Fibroblast of pulmonary artery (primary cell): ENCODE results near the gene MC1R.
A peak's percentile ranks its signal among the peaks of the same experiment; 100 is the strongest.

Experiments
- DNase-seq: peaks from one replicate; pipeline ENCODE4 v3.0.0-alpha.2; 2010; ENCODE audit warnings: low read depth
- H3K4me3 ChIP-seq: replicated peaks from 2 replicates; pipeline ENCODE4 v1.5.1; 2011; ENCODE audit warnings: low read depth, mild to moderate bottlenecking, control low read depth, low read length, moderate library complexity
- TF ChIP-seq, protein P1 (sequence below): IDR thresholded peaks from 2 replicates; pipeline ENCODE4 v1.5.1; 2011; ENCODE audit warnings: mild to moderate bottlenecking, control low read depth, low read length, inconsistent platforms; ENCODE audit errors: missing control alignments

Gene MC1R

DNA sequence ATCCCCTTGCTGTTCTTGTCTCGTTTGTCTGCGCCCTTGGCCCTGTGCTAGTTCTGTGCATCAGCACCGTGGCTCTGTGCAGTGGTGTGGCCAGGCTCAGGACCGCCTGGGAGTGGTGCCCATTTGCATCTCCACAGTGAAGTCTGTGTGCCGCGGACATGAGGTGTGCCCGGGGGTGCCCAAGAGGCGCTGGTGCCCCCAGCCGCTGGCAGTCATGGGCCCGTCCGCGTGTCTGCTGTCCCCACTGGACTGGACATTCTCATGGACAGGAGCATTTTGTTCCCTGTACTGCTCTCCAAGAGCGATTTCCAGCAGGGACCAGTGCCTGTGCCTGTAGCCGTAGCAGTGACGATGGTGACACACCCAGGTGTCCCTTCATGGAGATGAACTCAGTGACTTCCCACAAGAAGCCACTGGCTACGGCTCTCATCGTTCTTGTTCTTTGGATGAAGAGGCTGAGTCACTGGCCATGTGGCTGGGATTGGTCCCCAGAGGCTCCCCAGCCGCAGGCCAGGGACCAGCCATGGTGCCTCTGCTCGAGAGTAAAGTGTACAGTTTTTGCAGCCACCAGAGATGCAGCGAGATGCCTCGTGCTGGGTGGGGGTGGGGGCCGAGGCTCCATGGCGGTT is 13.0 kb upstream of the MC1R start:
- TF ChIP-seq, protein P1, sequence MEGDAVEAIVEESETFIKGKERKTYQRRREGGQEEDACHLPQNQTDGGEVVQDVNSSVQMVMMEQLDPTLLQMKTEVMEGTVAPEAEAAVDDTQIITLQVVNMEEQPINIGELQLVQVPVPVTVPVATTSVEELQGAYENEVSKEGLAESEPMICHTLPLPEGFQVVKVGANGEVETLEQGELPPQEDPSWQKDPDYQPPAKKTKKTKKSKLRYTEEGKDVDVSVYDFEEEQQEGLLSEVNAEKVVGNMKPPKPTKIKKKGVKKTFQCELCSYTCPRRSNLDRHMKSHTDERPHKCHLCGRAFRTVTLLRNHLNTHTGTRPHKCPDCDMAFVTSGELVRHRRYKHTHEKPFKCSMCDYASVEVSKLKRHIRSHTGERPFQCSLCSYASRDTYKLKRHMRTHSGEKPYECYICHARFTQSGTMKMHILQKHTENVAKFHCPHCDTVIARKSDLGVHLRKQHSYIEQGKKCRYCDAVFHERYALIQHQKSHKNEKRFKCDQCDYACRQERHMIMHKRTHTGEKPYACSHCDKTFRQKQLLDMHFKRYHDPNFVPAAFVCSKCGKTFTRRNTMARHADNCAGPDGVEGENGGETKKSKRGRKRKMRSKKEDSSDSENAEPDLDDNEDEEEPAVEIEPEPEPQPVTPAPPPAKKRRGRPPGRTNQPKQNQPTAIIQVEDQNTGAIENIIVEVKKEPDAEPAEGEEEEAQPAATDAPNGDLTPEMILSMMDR = no peak
- DNase-seq = no peak
- H3K4me3 ChIP-seq = no peak overlapping the region

DNA sequence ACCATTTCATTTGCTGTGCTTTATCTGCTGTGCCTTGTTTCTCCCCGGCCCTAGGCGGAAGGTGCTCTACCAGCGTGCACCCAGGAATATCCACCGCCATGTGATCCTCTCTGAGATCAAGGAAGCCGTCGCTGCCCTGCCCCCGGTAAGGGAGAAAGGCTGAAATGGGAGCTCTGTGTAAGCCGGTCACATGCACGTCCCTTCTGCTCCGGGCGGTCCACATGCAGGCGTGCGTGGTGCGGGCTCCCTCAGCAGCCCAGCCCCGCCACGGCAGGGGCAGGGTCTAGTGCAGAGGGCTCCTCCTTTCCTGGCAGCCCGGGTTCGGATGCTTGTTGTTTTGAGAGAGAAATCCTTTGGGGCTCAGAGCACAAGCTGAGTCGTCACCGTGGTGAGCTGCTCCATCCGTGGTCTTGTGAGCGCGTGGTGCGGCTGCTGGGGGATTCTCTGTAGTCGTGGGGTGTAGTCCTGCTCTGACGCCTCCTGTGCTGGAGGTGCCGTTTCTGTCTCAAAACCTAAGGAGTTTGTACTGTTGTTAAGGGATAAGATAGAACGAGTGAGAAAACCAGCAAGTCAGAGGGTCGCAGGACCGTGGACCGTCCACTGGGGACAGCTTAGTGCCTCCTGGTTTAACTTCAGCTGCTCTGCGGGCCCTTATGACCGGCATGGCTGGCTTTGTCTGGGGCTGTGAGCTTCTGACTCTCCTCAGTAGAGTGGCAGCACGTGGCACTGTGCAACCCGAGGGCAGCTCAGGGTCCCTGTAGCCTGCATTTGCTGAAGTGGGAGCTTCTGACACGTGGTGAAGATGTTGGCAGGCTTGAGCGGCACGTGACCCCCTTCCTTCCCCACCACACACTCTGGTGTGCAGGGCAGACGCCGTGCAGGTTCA is 12.3 kb upstream of the MC1R start:
- no peak for DNase-seq
- TF ChIP-seq, protein P1 = no peak
- no peak overlapping the region for H3K4me3 ChIP-seq

DNA sequence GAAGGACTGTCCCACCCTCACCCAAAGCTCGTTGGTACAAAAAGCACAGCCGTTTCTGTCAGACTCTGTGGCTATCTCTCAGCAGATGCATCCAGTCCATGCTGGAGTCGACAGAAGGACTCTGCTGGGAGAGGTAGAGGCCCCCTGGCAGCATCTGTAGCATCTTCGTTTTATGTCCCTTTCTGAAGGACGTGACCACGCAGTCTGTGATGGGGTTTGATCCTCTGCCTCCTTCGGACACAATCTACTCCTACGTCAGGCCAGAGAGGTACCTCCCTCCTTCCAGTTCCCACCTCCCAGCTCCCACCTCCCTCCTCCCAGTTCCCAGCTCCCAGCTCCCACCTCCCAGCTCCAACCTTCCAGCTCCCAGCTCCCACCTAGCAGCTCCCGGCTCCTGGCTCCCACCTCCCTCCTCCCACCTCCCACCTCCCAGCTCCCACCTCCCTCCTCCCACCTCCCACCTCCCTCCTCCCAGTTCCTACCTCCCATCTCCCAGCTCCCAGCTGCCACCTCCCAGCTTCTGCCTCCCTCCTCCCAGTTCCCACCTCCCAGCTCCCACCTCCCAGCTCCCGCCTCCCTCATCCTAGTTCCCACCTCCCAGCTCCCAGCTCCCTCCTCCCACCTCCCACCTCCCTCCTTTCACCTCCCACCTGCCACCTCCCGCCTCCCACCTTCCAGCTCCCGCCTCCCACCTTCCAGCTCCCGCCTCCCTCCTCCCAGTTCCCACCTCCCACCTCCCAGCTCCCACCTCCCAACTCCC is 11.4 kb upstream of the MC1R start:
- no peak overlapping the region for H3K4me3 ChIP-seq

DNA sequence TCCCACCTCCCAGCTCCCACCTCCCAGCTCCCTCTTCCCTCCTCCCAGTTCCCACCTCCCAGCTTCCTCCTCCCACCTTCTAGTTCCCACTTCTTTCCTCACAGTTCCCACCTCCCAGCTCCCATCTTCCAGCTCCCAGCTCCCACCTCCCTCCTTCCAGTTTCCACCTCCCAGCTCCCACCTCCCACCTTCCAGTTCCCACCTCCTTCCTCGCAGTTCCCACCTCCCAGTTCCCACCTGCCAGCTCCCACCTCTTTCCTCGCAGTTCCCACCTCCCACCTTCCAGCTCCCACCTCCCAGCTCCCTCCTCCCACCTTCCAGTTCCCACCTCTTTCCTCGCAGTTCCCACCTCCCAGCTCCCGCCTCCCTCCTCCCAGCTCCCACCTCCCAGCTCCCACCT is 10.4 kb upstream of the MC1R start:
- TF ChIP-seq, protein P1 = no peak
- H3K4me3 ChIP-seq = no peak overlapping the region

More for the DNA sequence above, 11.4 kb upstream of the MC1R start:
- no peak for DNase-seq
- TF ChIP-seq, protein P1 = no peak

DNA sequence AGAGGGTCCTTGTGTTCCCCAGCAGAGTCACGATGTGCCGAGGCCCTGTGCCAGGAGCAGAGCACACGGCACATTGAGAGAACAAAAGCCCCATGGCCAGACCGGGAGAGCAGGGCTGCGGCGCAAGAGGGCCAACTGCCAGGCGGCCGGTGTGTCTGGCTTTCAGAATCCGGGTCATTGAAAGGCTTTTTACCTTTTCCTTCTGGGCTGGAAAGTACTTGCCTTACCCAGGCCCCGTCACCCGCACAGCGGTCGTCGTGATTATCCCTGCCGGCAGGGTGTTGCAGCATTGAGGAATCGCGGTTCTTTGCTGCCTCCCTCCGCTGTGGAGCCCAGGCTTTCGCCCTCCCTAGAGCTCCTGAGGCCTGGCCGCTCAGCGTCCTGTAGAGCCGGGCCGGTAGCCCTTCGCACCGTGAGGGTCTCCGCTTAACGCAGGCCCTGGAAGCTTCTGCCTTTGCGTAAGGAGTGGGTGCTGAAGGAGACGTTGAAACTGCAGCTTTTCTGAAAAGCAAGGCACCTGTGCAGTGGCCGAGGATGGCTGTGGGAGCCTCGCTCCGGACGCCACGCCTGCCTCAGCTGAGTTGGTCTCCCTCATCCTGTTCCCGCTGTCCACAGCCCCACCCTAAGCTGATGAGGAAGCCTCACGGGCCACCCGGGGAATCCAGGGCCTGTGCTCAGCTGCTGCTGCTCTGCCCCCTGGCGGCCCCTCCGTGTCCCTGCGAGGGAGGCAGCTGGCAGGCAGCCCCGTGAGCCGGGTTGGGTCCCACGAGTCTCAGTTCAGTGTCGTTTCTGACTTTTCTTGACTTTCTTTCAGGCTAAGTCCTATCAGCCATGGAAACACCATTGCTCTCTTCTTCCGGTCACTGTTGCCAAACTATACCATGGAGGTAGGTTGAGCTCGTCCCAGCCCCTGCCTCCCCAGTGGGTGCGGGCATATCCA is 8.6 kb upstream of the MC1R start:
- H3K4me3 ChIP-seq = no peak overlapping the region
- TF ChIP-seq, protein P1 = peak; percentile 87
- peak; percentile 74 for DNase-seq

More for the DNA sequence above, 10.4 kb upstream of the MC1R start:
- DNase-seq = no peak

DNA sequence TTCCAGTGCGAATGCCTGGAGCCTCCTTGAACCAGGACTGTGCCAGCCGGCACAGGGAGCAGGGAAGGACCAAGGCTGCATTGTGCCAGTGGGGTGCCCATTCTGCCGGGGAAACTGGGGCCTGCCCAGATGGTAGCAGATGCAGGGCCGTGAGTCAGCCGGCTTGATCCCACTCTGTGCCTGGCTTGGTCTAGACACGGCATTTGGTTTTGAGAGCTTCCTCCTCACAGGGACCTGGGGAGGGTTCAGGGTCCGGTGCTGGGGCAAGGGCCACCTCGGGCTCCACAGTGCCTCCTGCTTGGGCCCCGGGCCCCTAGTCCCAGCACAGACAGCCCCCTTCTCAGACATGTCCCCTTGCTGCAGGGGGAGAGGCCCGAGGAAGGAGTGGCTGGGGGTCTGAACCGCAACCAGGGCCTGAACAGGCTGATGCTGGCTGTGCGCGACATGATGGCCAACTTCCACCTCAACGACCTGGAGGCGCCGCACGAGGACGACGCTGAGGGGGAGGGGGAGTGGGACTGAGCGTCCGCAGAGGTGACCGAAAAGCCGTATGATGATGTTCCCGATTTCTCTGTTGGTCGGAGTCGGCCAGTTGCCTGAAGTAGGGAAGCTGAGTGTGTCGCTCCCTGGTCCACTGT is 7.8 kb upstream of the MC1R start:
- DNase-seq = no peak

More for the DNA sequence above, 7.8 kb upstream of the MC1R start:
- TF ChIP-seq, protein P1 = no peak
- no peak overlapping the region for H3K4me3 ChIP-seq
